ENCODE results near the gene ZCCHC14. TPM values are rescaled to one million over a fixed set of nuclear protein-coding genes. Genes with fewer than 3 reads are reported as not detected.
A peak's percentile ranks its signal among the peaks of the same experiment; 100 is the strongest.

ZCCHC14 gene
- total RNA-seq, 1 donor from 2014 or later = 44.8 TPM

DNA sequence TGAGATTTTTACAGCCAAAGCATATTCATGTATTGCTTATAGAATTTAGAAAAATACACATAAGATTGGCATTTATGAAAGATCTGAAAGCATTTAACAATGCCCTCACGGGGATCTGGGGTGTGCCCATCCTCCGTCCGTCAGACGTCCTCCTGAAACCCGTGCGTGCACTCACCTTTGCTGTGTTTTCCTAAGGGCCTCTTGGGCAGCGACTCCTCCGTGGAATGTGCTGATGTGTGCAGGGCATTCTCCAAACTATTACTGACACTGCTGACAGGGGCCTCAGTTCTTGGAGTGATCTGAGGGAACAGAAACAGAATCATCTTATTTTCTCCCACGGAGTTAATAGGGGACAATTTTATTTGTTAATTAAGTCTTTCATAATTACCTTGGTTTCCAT lies 33.0 kb downstream of the ZCCHC14 start:
- TF ChIP-seq, protein P1, sequence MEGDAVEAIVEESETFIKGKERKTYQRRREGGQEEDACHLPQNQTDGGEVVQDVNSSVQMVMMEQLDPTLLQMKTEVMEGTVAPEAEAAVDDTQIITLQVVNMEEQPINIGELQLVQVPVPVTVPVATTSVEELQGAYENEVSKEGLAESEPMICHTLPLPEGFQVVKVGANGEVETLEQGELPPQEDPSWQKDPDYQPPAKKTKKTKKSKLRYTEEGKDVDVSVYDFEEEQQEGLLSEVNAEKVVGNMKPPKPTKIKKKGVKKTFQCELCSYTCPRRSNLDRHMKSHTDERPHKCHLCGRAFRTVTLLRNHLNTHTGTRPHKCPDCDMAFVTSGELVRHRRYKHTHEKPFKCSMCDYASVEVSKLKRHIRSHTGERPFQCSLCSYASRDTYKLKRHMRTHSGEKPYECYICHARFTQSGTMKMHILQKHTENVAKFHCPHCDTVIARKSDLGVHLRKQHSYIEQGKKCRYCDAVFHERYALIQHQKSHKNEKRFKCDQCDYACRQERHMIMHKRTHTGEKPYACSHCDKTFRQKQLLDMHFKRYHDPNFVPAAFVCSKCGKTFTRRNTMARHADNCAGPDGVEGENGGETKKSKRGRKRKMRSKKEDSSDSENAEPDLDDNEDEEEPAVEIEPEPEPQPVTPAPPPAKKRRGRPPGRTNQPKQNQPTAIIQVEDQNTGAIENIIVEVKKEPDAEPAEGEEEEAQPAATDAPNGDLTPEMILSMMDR (IDR thresholded peaks at IDR 0.05) = no peak
- Mint-ChIP-seq H3K4me3 (ENCODE audit: unreplicated experiment) (no peak overlapping the region), H3K9me3 (ENCODE audit: unreplicated experiment) (no peaks in the 10 kb centered on the region), H3K27me3 (ENCODE audit: unreplicated experiment) (no peaks in the 10 kb centered on the region), H3K27ac (ENCODE audit: unreplicated experiment) (no peak overlapping the region), H3K4me1 (ENCODE audit: unreplicated experiment) (peaks cover 61% of the 10 kb centered on the region), H3K36me3 (ENCODE audit: unreplicated experiment) (peaks cover 23% of the 10 kb centered on the region)
- no peak for DNase-seq (ENCODE audit: extremely low spot score, unreplicated experiment)

DNA sequence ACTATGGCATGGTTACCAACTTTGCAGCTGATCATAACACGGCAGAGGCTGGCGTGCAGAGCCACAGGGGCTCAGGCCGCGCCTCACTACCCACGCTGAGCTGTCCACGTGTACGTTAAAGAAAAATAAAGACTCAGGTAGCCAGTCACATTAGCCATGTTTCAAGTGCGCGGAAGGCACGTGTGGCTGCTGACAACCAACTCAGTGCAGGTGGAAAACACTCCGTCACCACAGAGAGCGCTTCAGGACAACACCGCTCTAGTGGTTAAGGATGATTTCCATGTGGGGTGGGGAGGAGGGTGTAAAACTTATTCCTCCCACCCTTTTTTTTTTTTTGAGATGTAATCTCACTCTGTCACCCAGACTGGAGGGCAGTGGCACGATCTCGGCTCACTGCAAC lies 33.8 kb downstream of the ZCCHC14 start:
- Mint-ChIP-seq H3K9me3 (ENCODE audit: unreplicated experiment) (no peaks in the 10 kb centered on the region), H3K4me1 (ENCODE audit: unreplicated experiment) (peaks cover 53% of the 10 kb centered on the region), H3K27me3 (ENCODE audit: unreplicated experiment) (no peaks in the 10 kb centered on the region), H3K4me3 (ENCODE audit: unreplicated experiment) (no peak overlapping the region), H3K27ac (ENCODE audit: unreplicated experiment) (no peak overlapping the region), H3K36me3 (ENCODE audit: unreplicated experiment) (peaks cover 29% of the 10 kb centered on the region)
- TF ChIP-seq, protein P1 (IDR thresholded peaks at IDR 0.05) = no peak
- DNase-seq (ENCODE audit: extremely low spot score, unreplicated experiment) = no peak

DNA sequence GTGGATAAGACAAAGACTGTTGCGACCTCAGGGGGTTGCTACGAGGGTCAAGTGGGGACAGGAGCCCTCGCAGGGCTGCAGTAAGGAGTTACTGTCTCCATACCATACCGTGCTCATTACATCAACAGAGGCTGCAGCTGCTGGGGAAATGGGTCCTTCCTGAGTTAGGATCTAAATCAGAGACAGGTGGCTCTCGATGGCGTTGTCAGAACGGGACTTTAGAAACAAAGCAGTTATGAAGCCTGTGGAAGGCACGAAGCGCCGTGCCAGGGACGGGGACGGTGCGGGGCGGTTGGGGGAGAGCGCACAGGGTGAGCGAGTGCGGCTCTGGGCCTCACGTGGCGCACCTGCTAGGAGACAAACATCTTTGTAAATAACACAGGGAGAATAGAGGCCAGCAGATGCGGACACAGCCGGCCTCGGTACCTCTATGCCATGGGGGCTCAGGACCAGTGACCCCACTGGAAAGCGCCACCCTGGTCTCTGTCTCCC lies 34.4 kb downstream of the ZCCHC14 start:
- Mint-ChIP-seq H3K9me3 (ENCODE audit: unreplicated experiment) (no peaks in the 10 kb centered on the region), H3K4me1 (ENCODE audit: unreplicated experiment) (peaks cover 50% of the 10 kb centered on the region), H3K27me3 (ENCODE audit: unreplicated experiment) (no peaks in the 10 kb centered on the region), H3K4me3 (ENCODE audit: unreplicated experiment) (no peak overlapping the region), H3K36me3 (ENCODE audit: unreplicated experiment) (peaks cover 32% of the 10 kb centered on the region), H3K27ac (ENCODE audit: unreplicated experiment) (peak overlapping the region; percentile 88)
- no peak for DNase-seq (ENCODE audit: extremely low spot score, unreplicated experiment)
- TF ChIP-seq, protein P1 (IDR thresholded peaks at IDR 0.05) = no peak

DNA sequence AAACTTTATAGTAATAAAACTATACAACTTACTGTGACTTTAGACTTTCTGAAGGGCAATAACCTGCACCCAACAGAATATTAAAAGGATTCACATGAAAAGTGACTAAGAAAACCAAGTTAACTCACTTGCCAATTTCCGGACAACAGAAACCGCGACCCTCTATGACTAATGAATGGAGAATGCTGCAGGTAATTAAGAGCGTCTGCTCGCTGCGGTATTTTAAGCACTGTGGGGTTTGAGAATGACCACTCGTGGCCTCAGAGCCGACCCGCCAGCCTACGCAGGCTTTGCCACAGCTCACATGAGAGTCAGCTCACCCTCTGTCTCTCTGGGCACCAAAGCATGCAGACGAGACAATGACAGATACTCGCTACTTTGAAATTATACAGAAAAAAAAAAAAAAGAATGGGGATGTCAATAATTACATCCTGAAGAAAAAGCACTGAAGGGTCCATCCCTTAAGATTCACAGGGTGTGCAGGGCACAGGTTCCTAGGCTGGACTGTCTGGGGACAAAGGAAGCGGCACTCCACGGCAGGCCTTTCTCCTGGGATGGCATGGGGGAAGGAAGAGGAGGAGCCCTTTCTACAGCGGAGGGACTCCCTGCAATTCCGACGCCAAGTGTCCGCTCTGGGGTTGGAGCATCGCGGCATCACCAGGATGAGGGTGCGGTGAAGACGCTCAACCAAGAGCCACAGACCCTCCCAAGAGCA lies 35.0 kb downstream of the ZCCHC14 start:
- DNase-seq (ENCODE audit: extremely low spot score, unreplicated experiment) = no peak
- Mint-ChIP-seq H3K36me3 (ENCODE audit: unreplicated experiment) (peaks cover 37% of the 10 kb centered on the region), H3K27ac (ENCODE audit: unreplicated experiment) (peak overlapping the region; percentile 88), H3K9me3 (ENCODE audit: unreplicated experiment) (no peaks in the 10 kb centered on the region), H3K4me1 (ENCODE audit: unreplicated experiment) (peaks cover 48% of the 10 kb centered on the region), H3K27me3 (ENCODE audit: unreplicated experiment) (no peaks in the 10 kb centered on the region), H3K4me3 (ENCODE audit: unreplicated experiment) (peak overlapping the region; percentile 37)
- TF ChIP-seq, protein P1 (IDR thresholded peaks at IDR 0.05) = no peak

DNA sequence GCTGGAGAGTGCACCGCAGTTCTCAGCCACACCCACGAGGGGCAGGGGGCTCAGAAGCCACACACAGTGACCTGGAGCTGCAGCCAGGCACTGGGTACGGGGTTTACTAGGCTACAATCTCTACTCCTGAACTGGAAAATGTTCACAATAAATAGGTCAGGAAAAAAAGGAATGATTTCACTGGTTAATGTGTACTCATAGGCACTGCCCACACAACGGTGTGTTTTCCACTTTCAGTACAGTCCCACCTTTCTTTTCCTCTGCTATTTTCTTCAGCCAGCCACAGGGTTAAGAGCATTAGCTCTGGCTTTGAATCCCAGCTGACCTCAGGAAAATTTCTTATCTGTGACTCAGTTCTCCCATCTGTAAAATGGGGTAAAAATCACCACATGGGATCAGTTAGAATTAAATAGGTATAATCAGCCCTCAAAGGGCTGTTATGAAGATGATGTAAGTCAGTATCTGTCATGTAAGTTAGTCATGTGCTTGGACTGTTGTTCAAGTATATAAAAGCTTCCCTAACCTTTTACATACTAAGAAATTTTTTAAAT lies 35.7 kb downstream of the ZCCHC14 start:
- TF ChIP-seq, protein P1 (IDR thresholded peaks at IDR 0.05) = no peak
- Mint-ChIP-seq H3K4me3 (ENCODE audit: unreplicated experiment) (no peak overlapping the region), H3K9me3 (ENCODE audit: unreplicated experiment) (no peaks in the 10 kb centered on the region), H3K36me3 (ENCODE audit: unreplicated experiment) (peaks cover 43% of the 10 kb centered on the region), H3K27ac (ENCODE audit: unreplicated experiment) (peak overlapping the region; percentile 88), H3K4me1 (ENCODE audit: unreplicated experiment) (peaks cover 46% of the 10 kb centered on the region), H3K27me3 (ENCODE audit: unreplicated experiment) (no peaks in the 10 kb centered on the region)
- DNase-seq (ENCODE audit: extremely low spot score, unreplicated experiment) = no peak

Measured in osteocyte (in vitro differentiated cells).